ENCODE measurements around the gene CDC34.

The CDC34 gene

DNA sequence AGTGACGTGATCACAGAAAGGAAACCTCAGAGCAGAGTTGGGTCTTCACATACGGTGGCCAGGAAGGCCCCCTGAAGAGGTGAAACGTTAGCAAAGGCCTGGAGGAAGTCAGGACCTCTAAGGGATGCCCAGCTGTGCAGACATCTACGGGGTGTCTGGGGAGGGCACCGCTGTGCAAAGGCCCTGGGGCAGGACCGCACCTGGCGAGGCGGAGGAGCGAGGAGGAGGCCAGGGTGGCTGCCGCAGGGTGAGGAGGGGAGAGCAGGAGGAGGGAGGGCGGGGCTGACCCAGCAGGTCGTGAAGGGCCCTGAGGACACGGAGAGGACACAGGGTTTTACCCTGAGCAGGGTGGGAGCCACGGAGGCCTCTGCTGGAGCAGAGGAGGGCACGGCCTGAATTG lies 47.1 kb upstream of the CDC34 start:
- no peaks in the 10 kb centered on the region for H3K9me2 ChIP-seq (replicated peaks; ENCODE audit: insufficient read depth, low read length)

DNA sequence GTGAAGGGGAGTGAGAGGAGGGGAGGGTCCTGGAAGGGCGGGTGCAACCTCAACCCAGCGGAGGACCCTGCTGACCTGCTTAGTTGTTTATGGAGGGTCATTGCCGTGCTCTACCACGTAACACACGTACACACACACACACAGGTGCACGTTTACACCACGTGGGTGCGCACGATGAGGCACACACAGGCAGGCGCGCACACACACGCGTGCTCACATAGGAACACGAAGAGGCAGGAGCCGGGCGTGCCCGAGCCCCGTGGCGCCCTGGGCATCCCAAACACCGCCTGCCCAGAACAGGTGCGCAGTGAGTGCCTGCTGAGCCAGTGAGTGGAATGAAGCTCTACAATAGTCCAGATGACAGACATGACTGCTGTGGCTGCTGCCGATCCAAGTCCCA lies 46.5 kb upstream of the CDC34 start:
- Histone ChIP-seq H3K27ac (ENCODE audit: low read depth, low read length) (no peak overlapping the region), H3K4me3 (ENCODE audit: insufficient read depth, low read length, poor library complexity, severe bottlenecking) (no peak overlapping the region), H4K20me1 (ENCODE audit: low read depth, low read length) (no peaks in the 10 kb centered on the region), H3K36me3 (ENCODE audit: low read length) (no peaks in the 10 kb centered on the region), H3K9me3 (ENCODE audit: insufficient read depth, low read length) (peaks cover 13% of the 10 kb centered on the region; the same call in 1 of the 2 replicates), H3K27me3 (ENCODE audit: low read length) (no peaks in the 10 kb centered on the region), H3K4me2 (ENCODE audit: low read depth, low read length, poor library complexity, severe bottlenecking) (no peak overlapping the region), H3K79me2 (ENCODE audit: insufficient read depth, low read length) (no peaks in the 10 kb centered on the region), H3F3A (ENCODE audit: insufficient read depth) (peaks cover 11% of the 10 kb centered on the region), H3K9ac (ENCODE audit: low read length) (no peak overlapping the region), H2AFZ (ENCODE audit: low read depth, low read length, severe bottlenecking) (no peak overlapping the region), H3K9me2 (replicated peaks; ENCODE audit: insufficient read depth, low read length) (no peaks in the 10 kb centered on the region)
- TF ChIP-seq, protein P1, sequence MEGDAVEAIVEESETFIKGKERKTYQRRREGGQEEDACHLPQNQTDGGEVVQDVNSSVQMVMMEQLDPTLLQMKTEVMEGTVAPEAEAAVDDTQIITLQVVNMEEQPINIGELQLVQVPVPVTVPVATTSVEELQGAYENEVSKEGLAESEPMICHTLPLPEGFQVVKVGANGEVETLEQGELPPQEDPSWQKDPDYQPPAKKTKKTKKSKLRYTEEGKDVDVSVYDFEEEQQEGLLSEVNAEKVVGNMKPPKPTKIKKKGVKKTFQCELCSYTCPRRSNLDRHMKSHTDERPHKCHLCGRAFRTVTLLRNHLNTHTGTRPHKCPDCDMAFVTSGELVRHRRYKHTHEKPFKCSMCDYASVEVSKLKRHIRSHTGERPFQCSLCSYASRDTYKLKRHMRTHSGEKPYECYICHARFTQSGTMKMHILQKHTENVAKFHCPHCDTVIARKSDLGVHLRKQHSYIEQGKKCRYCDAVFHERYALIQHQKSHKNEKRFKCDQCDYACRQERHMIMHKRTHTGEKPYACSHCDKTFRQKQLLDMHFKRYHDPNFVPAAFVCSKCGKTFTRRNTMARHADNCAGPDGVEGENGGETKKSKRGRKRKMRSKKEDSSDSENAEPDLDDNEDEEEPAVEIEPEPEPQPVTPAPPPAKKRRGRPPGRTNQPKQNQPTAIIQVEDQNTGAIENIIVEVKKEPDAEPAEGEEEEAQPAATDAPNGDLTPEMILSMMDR (IDR thresholded peaks at IDR 0.05; ENCODE audit: insufficient read depth, low read length, poor library complexity, severe bottlenecking) = no peak
- TF ChIP-seq EZH2phosphoT487 (conservative IDR thresholded peaks at IDR 0.05; ENCODE audit: low read length) = no peak

More for the DNA sequence above, 47.1 kb upstream of the CDC34 start:
- Histone ChIP-seq H3K4me3 (ENCODE audit: insufficient read depth, low read length, poor library complexity, severe bottlenecking) (no peak overlapping the region), H3K9ac (ENCODE audit: low read length) (no peak overlapping the region), H3K27me3 (ENCODE audit: low read length) (no peaks in the 10 kb centered on the region), H3F3A (ENCODE audit: insufficient read depth) (peaks cover 11% of the 10 kb centered on the region), H3K9me3 (ENCODE audit: insufficient read depth, low read length) (peaks cover 16% of the 10 kb centered on the region; the same call in 1 of the 2 replicates), H4K20me1 (ENCODE audit: low read depth, low read length) (no peaks in the 10 kb centered on the region), H3K79me2 (ENCODE audit: insufficient read depth, low read length) (no peaks in the 10 kb centered on the region), H2AFZ (ENCODE audit: low read depth, low read length, severe bottlenecking) (no peak overlapping the region), H3K27ac (ENCODE audit: low read depth, low read length) (no peak overlapping the region), H3K36me3 (ENCODE audit: low read length) (no peaks in the 10 kb centered on the region), H3K4me2 (ENCODE audit: low read depth, low read length, poor library complexity, severe bottlenecking) (no peak overlapping the region)
- TF ChIP-seq EZH2phosphoT487 (conservative IDR thresholded peaks at IDR 0.05; ENCODE audit: low read length) = no peak
- TF ChIP-seq, protein P1 (IDR thresholded peaks at IDR 0.05; ENCODE audit: insufficient read depth, low read length, poor library complexity, severe bottlenecking) = no peak

DNA sequence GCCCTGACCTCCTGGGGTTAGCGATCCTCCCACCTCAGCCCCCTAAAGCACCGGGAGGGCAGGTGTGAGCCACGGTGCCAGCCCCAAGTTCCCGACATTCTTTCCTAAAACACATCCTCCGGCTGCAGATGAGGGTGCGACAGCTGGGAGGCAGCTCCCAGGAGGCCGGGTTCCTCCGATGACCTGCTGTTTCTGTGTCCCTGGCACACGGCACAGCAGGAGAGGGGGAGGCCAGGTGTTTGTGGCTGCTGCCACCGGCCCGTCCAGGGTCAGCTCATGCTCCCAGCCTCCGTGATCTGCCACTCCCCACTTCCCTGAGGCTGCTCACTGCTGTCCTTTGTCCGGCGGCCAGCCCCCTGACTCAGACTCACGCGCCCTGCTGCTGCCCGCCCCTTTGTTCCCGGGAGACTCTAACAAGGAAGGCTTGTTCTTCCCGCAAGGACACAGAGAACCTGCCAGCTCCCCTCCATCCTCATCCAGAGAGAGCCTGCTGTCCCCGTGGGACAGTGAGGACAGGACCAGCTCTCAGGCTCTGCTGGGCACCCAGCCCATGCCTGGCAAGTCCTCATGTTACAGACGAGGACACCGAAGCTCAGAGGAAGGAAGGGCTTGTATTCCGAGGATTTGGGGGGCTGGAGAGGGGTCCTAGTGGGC lies 45.9 kb upstream of the CDC34 start:
- Histone ChIP-seq H3K4me3 (ENCODE audit: insufficient read depth, low read length, poor library complexity, severe bottlenecking) (no peak overlapping the region), H3K79me2 (ENCODE audit: insufficient read depth, low read length) (no peaks in the 10 kb centered on the region), H3K27me3 (ENCODE audit: low read length) (no peaks in the 10 kb centered on the region), H3K4me2 (ENCODE audit: low read depth, low read length, poor library complexity, severe bottlenecking) (no peak overlapping the region), H3K9me2 (replicated peaks; ENCODE audit: insufficient read depth, low read length) (no peaks in the 10 kb centered on the region), H2AFZ (ENCODE audit: low read depth, low read length, severe bottlenecking) (no peak overlapping the region), H3K27ac (ENCODE audit: low read depth, low read length) (no peak overlapping the region), H4K20me1 (ENCODE audit: low read depth, low read length) (no peaks in the 10 kb centered on the region), H3F3A (ENCODE audit: insufficient read depth) (peaks cover 10% of the 10 kb centered on the region), H3K36me3 (ENCODE audit: low read length) (no peaks in the 10 kb centered on the region), H3K9me3 (ENCODE audit: insufficient read depth, low read length) (peaks cover 7% of the 10 kb centered on the region; the same call in 1 of the 2 replicates), H3K9ac (ENCODE audit: low read length) (no peak overlapping the region)
- no peak for TF ChIP-seq EZH2phosphoT487 (conservative IDR thresholded peaks at IDR 0.05; ENCODE audit: low read length)
- TF ChIP-seq, protein P1 (IDR thresholded peaks at IDR 0.05; ENCODE audit: insufficient read depth, low read length, poor library complexity, severe bottlenecking) = no peak
